HPDE6-E6E7 (cell line): Measurements from ENCODE around the gene PTPN11.
"Not testable (repeated sequence)": the region's sequence is repeated elsewhere in the genome, so short reads cannot be mapped to it uniquely, and the experiment has no call there.

Experiments used
- DNase-seq: peaks from one replicate; pipeline ENCODE4 v3.0.0; 2011; ENCODE audit warnings: missing footprints; ENCODE audit errors: extremely low spot score

PTPN11 gene

GRCh38 chr12:112448165-112448564 lies 29.4 kb downstream of the PTPN11 start:
- DNase-seq = not testable (repeated sequence)

- no peak for DNase-seq
These were observed 32.0 kb downstream of the PTPN11 start for GRCh38 chr12:112450725-112451124.

GRCh38 chr12:112456029-112456428 lies 37.3 kb downstream of the PTPN11 start:
- DNase-seq = no peak

- DNase-seq = not testable (repeated sequence)
These were observed 38.4 kb downstream of the PTPN11 start for GRCh38 chr12:112457142-112457541.

GRCh38 chr12:112458330-112458729 lies 39.6 kb downstream of the PTPN11 start:
- no peak for DNase-seq

- DNase-seq = no peak
These were observed 40.0 kb downstream of the PTPN11 start for GRCh38 chr12:112458751-112459150.

GRCh38 chr12:112463478-112463877 lies 44.7 kb downstream of the PTPN11 start:
- DNase-seq = no peak

GRCh38 chr12:112464605-112465004 lies 45.9 kb downstream of the PTPN11 start:
- no peak for DNase-seq

GRCh38 chr12:112466011-112466422 lies 47.3 kb downstream of the PTPN11 start:
- no peak for DNase-seq

- no peak for DNase-seq
These were observed 48.1 kb downstream of the PTPN11 start for GRCh38 chr12:112466835-112467234.

- DNase-seq = no peak
These were observed 49.3 kb downstream of the PTPN11 start for GRCh38 chr12:112468046-112468445.

- no peak for DNase-seq
These were observed 54.3 kb downstream of the PTPN11 start for GRCh38 chr12:112473056-112473455.

GRCh38 chr12:112479413-112479812 lies 60.7 kb downstream of the PTPN11 start:
- DNase-seq = no peak

- no peak for DNase-seq
These were observed 62.2 kb downstream of the PTPN11 start for GRCh38 chr12:112480931-112481330.

GRCh38 chr12:112482733-112483132 lies 64.0 kb downstream of the PTPN11 start:
- no peak for DNase-seq

GRCh38 chr12:112486361-112486760 lies 67.6 kb downstream of the PTPN11 start:
- no peak for DNase-seq

- no peak for DNase-seq
These were observed 69.6 kb downstream of the PTPN11 start for GRCh38 chr12:112488257-112488876.

- no peak for DNase-seq
These were observed 70.7 kb downstream of the PTPN11 start for GRCh38 chr12:112489456-112489855.

GRCh38 chr12:112496496-112496895 lies 77.7 kb downstream of the PTPN11 start:
- DNase-seq = no peak

GRCh38 chr12:112498580-112498979 lies 79.8 kb downstream of the PTPN11 start:
- DNase-seq = no peak

GRCh38 chr12:112503512-112503911 lies 84.8 kb downstream of the PTPN11 start:
- DNase-seq = no peak

GRCh38 chr12:112506513-112507166 lies 87.9 kb downstream of the PTPN11 start:
- no peak for DNase-seq

- no peak for DNase-seq
These were observed 94.7 kb downstream of the PTPN11 start for GRCh38 chr12:112513471-112513870.

GRCh38 chr12:112514456-112514855 lies 95.7 kb downstream of the PTPN11 start:
- DNase-seq = no peak
